AG04449 (cell line): ENCODE data around the gene EPM2A.

ENCODE experiments used
- CTCF ChIA-PET: fragments of 350-600 bp; formaldehyde crosslinking; extraction: SDS; loops from one replicate; lab custom pipeline; 2021; ENCODE audit warnings: antibody characterized with exemption; lab: Yijun Ruan, JAX
- POLR2A ChIA-PET: fragments of 400-600, 350-600 bp; formaldehyde crosslinking; extraction: SDS; loops from one replicate; lab custom pipeline; 2020; ENCODE audit warnings: antibody characterized with exemption, inconsistent platforms; lab: Yijun Ruan, JAX
- DNase-seq: peaks from one replicate; pipeline ENCODE4 v3.0.0-alpha.2; 2010; ENCODE audit warnings: low read depth, low spot score
- H3K4me3 ChIP-seq: 2 replicates; pipeline ENCODE4 v1.5.1; 2011; ENCODE audit warnings: low read depth, mild to moderate bottlenecking, control low read depth, low read length
- CTCF ChIP-seq: IDR thresholded peaks from one replicate; pipeline ENCODE4 v1.5.1; 2011; ENCODE audit warnings: mild to moderate bottlenecking, moderate library complexity, low read length, control low read depth, inconsistent platforms; ENCODE audit not compliant: insufficient read depth; ENCODE audit errors: missing control alignments

The EPM2A gene

GRCh38 chr6:145647602-145648001 lies 87.7 kb downstream of the EPM2A start:
- DNase-seq, result no peak
- TF ChIP-seq CTCF, result no peak
- CTCF ChIA-PET, result interaction anchor here (1.2 to 2.3 kb wide), 2 partner anchors 14 kb away, joined by 5 to 6 read pairs; no protein-coding TSS in a partner anchor
- H3K4me3 ChIP-seq, result no peak overlapping the region
- POLR2A ChIA-PET, result no interaction called here

GRCh38 chr6:145643760-145644159 lies 91.6 kb downstream of the EPM2A start:
- ChIA-PET POLR2A (no interaction called here), CTCF (interaction anchor here (2.2 kb wide), 1 partner anchor 9 kb away, joined by 17 read pairs; no protein-coding TSS in a partner anchor)
- TF ChIP-seq CTCF, result no peak

GRCh38 chr6:145633981-145634627 lies 101.2 kb downstream of the EPM2A start:
- H3K4me3 ChIP-seq, result no peak overlapping the region
- ChIA-PET POLR2A (no interaction called here), CTCF (interaction anchor here (0.7 to 4.4 kb wide), 29 partner anchors 10 to 1087 kb away, joined by 3 to 45 read pairs (median 4); no protein-coding TSS in a partner anchor)
- DNase-seq, result peak; percentile 34
- TF ChIP-seq CTCF, result peak; percentile 82

More at GRCh38 chr6:145643760-145644159, 91.6 kb downstream of the EPM2A start:
- no peak for DNase-seq
- H3K4me3 ChIP-seq, result no peak overlapping the region

GRCh38 chr6:145632971-145633370 lies 102.3 kb downstream of the EPM2A start:
- CTCF ChIA-PET, result interaction anchor here (0.6 to 4.4 kb wide), 20 partner anchors 9 to 1086 kb away, joined by 3 to 45 read pairs (median 6); no protein-coding TSS in a partner anchor

GRCh38 chr6:145631374-145631773 lies 103.9 kb downstream of the EPM2A start:
- POLR2A ChIA-PET, result no interaction called here

More at GRCh38 chr6:145632971-145633370, 102.3 kb downstream of the EPM2A start:
- H3K4me3 ChIP-seq, result no peak overlapping the region
- POLR2A ChIA-PET, result no interaction called here
- no peak for DNase-seq
- no peak for TF ChIP-seq CTCF

More at GRCh38 chr6:145631374-145631773, 103.9 kb downstream of the EPM2A start:
- H3K4me3 ChIP-seq, result no peak overlapping the region
- no peak for DNase-seq
- CTCF ChIA-PET, result interaction anchor here (0.6 to 4.4 kb wide), 2 partner anchors 72 to 1046 kb away, joined by 3 to 33 read pairs; no protein-coding TSS in a partner anchor
- no peak for TF ChIP-seq CTCF
